Keratinocyte (primary cell): Measurements from ENCODE around the gene KLHL22. TPM values are rescaled to one million over a fixed set of nuclear protein-coding genes. Genes with fewer than 3 reads are reported as not detected.
A peak's percentile ranks its signal among the peaks of the same experiment; 100 is the strongest.

Experiments used
- DNase-seq: peaks from one replicate; pipeline ENCODE4 v3.0.0-alpha.2; 2011; ENCODE audit warnings: low read depth, missing footprints, low spot score
- FAIRE-seq: peaks from 2 replicates; lab custom pipeline; 2011; peaks lifted over from hg19 to GRCh38; lab: Jason Lieb, UNC
- H2AFZ ChIP-seq: 2 replicates; pipeline ENCODE4 v1.6.0; 2012; ENCODE audit warnings: low read length, control low read depth, inconsistent platforms; ENCODE audit not compliant: control insufficient read depth
- H3K27ac ChIP-seq: 2 replicates; pipeline ENCODE4 v1.5.1; 2011; ENCODE audit warnings: low read length; ENCODE audit not compliant: control insufficient read depth, insufficient read depth
- H3K27me3 ChIP-seq: 3 replicates; pipeline ENCODE4 v1.6.0; 2011; ENCODE audit warnings: low read length; ENCODE audit not compliant: control insufficient read depth, insufficient read depth; ENCODE audit errors: extremely low read depth
- H3K36me3 ChIP-seq, 2 experiments: 2 replicates in 1 of 2; 3 replicates in 1 of 2; pipeline ENCODE4 v1.5.1; 2011; ENCODE audit warnings: low read length in 2 of 2, mild to moderate bottlenecking in 1 of 2; ENCODE audit not compliant: control insufficient read depth in 2 of 2, insufficient read depth in 2 of 2; ENCODE audit errors: extremely low read depth in 1 of 2
- H3K4me1 ChIP-seq: 3 replicates; pipeline ENCODE4 v1.5.1; 2011; ENCODE audit warnings: low read length; ENCODE audit not compliant: control insufficient read depth, insufficient read depth; ENCODE audit errors: extremely low read depth
- H3K4me2 ChIP-seq: 3 replicates; pipeline ENCODE4 v1.6.0; 2011; ENCODE audit warnings: low read depth, low read length; ENCODE audit not compliant: control insufficient read depth, insufficient read depth; ENCODE audit errors: extremely low read depth
- H3K4me3 ChIP-seq, 3 experiments: fragments of 200-600 bp in 1 of 3; sonication (generic) in 1 of 3; 2 replicates in 2 of 3; 3 replicates in 1 of 3; pipeline ENCODE4 v1.5.1; 2011 to 2016; ENCODE audit warnings: low read length in 3 of 3, mild to moderate bottlenecking in 3 of 3, control low read depth in 2 of 3, inconsistent platforms in 1 of 3, low read depth in 1 of 3, mixed read lengths in 1 of 3, mixed run types in 1 of 3, moderate library complexity in 1 of 3; ENCODE audit not compliant: control insufficient read depth in 2 of 3, insufficient read depth in 2 of 3; ENCODE audit errors: extremely low read depth in 1 of 3
- H3K79me2 ChIP-seq: 2 replicates; pipeline ENCODE4 v1.6.0; 2012; ENCODE audit warnings: low read length; ENCODE audit not compliant: control insufficient read depth, insufficient read depth
- H3K9ac ChIP-seq: 3 replicates; pipeline ENCODE4 v1.6.0; 2011; ENCODE audit warnings: low read length; ENCODE audit not compliant: control insufficient read depth, insufficient read depth; ENCODE audit errors: extremely low read depth
- H3K9me1 ChIP-seq: 3 replicates; pipeline ENCODE4 v1.6.0; 2011; ENCODE audit warnings: low read length; ENCODE audit not compliant: control insufficient read depth, insufficient read depth; ENCODE audit errors: extremely low read depth
- H3K9me3 ChIP-seq: 2 replicates; pipeline ENCODE4 v1.5.1; 2012; ENCODE audit warnings: low read depth, low read length; ENCODE audit not compliant: control insufficient read depth
- H4K20me1 ChIP-seq: 3 replicates; pipeline ENCODE4 v1.6.0; 2011; ENCODE audit warnings: low read length; ENCODE audit not compliant: control insufficient read depth, insufficient read depth; ENCODE audit errors: extremely low read depth
- CTCF ChIP-seq, 3 experiments: IDR thresholded peaks in 1 of 3; conservative IDR thresholded peaks in 1 of 3; optimal IDR thresholded peaks in 1 of 3; 2 replicates in 2 of 3; 3 replicates in 1 of 3; pipeline versions ENCODE3 to v1.5.1; 2011; ENCODE audit warnings: low read length in 3 of 3, mild to moderate bottlenecking in 3 of 3, moderate library complexity in 2 of 3, control low read depth in 1 of 3, inconsistent platforms in 1 of 3; ENCODE audit not compliant: insufficient read depth in 2 of 3; ENCODE audit errors: extremely low read depth in 1 of 3
- EZH2 ChIP-seq: IDR thresholded peaks from one replicate; pipeline ENCODE4 v1.6.1; 2012; ENCODE audit warnings: inconsistent platforms, mild to moderate bottlenecking, low read length, moderate library complexity
- dilution Hi-C: fragments of 300-500 bp; cut with MboI; formaldehyde crosslinking; loops from one replicate; pipeline ENCODE4 v1.7.0; 2020; ENCODE audit warnings: low sequenced_read_pairs; ENCODE audit not compliant: extremely low pct_ligation_motif_present
- polyA plus RNA-seq, 5 experiments: library from polyadenylated mRNA; depleted of rRNA in 3 of 5; stranded (reverse) in 3 of 5; stranded (forward) in 1 of 5; unstranded in 1 of 5; fragments of >200 nt; gene quantifications; 1 replicate in 1 of 5; 2 replicates in 3 of 5; 3 replicates in 1 of 5; pipeline versions ENCODE4 v1.2.1 to v1.2.3, GENCODE V29; 2011 to 2012; ENCODE audit warnings: missing spikeins in 2 of 5, low read depth in 1 of 5, low replicate concordance in 1 of 5

The KLHL22 gene
- polyA plus RNA-seq, 1 donor (not counting 4 experiments of a cell fraction or from before 2014, with no cell fraction given): 9.3 TPM

GRCh38 chr22:20536590-20537324 is 41.2 kb upstream of the KLHL22 start:
- no peak overlapping the region for H3K27ac ChIP-seq
- no peak overlapping the region for H2AFZ ChIP-seq
- peaks cover 4% of the 10 kb centered on the region for H3K9me1 ChIP-seq
- H4K20me1 ChIP-seq: peaks cover 3% of the 10 kb centered on the region
- no peak overlapping the region for H3K9ac ChIP-seq
- H3K79me2 ChIP-seq: peaks cover 87% of the 10 kb centered on the region
- H3K9me3 ChIP-seq: no peaks in the 10 kb centered on the region
- no peak overlapping the region for H3K4me3 ChIP-seq
- H3K4me1 ChIP-seq: peaks cover 24% of the 10 kb centered on the region
- dilution Hi-C loops: no loop called here
- H3K4me2 ChIP-seq: no peak overlapping the region
- H3K27me3 ChIP-seq: no peaks in the 10 kb centered on the region
- H3K36me3 ChIP-seq: peaks cover 10 to 32% of the 10 kb centered on the region in 2 experiments
- FAIRE-seq (no peak), DNase-seq (no peak)
- TF ChIP-seq EZH2: no peak
- no peak for TF ChIP-seq CTCF (optimal IDR thresholded peaks at IDR 0.05 in 1 of 3, IDR thresholded peaks at IDR 0.05 in 1 of 3, conservative IDR thresholded peaks at IDR 0.05 in 1 of 3; ENCODE audit: extremely low read depth in 1 of 3, insufficient read depth in 2 of 3, low read length in 3 of 3)

GRCh38 chr22:20533879-20534265 is 38.3 kb upstream of the KLHL22 start:
- Histone ChIP-seq H3K27ac (peak overlapping the region; percentile 96), H3K4me1 (peaks cover 50% of the 10 kb centered on the region)

More at GRCh38 chr22:20533879-20534265, 38.3 kb upstream of the KLHL22 start:
- H3K4me3 ChIP-seq: no peak overlapping the region
- H3K79me2 ChIP-seq: peaks cover 74% of the 10 kb centered on the region
- H3K36me3 ChIP-seq: peaks cover 11 to 29% of the 10 kb centered on the region in 2 experiments
- no peak for DNase-seq
- no peak for FAIRE-seq
- peak overlapping the region; percentile 45 for H3K9ac ChIP-seq
- peaks cover 4% of the 10 kb centered on the region for H3K9me1 ChIP-seq
- TF ChIP-seq CTCF (optimal IDR thresholded peaks at IDR 0.05 in 1 of 3, IDR thresholded peaks at IDR 0.05 in 1 of 3, conservative IDR thresholded peaks at IDR 0.05 in 1 of 3; ENCODE audit: extremely low read depth in 1 of 3, insufficient read depth in 2 of 3, low read length in 3 of 3) (no peak), EZH2 (no peak)
- H3K4me2 ChIP-seq: peak overlapping the region; percentile 55
- dilution Hi-C loops: no loop called here
- H4K20me1 ChIP-seq: peaks cover 3% of the 10 kb centered on the region
- no peaks in the 10 kb centered on the region for H3K27me3 ChIP-seq
- no peak overlapping the region for H2AFZ ChIP-seq
- H3K9me3 ChIP-seq: no peaks in the 10 kb centered on the region
